Measurements from ENCODE around the gene TMEM240.
A peak's percentile ranks its signal among the peaks of the same experiment; 100 is the strongest.
"Not testable (repeated sequence)": the region's sequence is repeated elsewhere in the genome, so short reads cannot be mapped to it uniquely, and the experiment has no call there.

The TMEM240 gene

DNA sequence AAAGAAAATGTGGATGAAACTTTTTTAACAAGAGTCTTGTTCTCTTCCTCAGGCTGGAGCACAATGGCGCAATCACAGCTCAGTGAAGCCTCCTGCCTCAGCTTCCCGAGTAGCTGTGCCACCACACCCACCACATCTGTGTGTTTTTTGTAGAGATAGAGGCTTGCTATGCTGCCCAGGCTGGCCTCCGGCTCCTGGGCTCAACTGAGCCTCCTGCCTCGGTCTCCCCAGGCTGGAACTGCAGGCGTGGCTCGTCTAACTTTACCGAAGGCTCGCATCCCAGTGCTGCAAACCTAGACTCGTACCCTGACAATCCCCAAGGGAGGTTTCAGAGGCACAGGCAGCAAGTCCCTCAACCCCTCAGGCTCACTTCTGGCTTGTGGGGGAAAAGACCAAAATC is 19.8 kb upstream of the TMEM240 start:
- intact Hi-C loops (cut with DNase I), result no loop called here
- DNase-seq, result no peak

- intact Hi-C loops (cut with DNase I), result no loop called here
- DNase-seq, result no peak
Observed at GRCh38 chr1:1559066-1559465, 18.6 kb upstream of the TMEM240 start.

DNA sequence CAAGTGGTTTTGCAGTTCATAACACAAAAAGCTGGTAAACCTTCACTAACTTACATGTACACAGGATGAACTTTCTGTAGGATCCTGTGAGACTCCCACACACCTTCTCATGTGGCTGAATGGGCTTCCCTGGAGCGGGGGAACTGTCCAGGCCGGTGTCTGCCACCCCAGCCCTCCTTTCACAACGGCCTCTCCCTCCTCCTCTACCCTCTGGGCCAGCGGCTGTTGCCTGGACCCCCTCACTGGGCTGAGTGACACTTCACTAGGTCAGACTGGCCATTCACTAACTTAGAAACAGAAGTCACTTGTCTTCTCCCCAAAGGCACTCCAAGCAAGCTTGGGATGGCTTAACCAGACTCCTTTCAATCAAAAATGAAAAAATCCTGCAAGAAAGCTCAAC is 18.2 kb upstream of the TMEM240 start:
- intact Hi-C loops (cut with DNase I), result no loop called here
- no peak for DNase-seq

GRCh38 chr1:1557688-1558087 is 17.3 kb upstream of the TMEM240 start:
- DNase-seq; intact Hi-C loops (cut with DNase I): not testable (repeated sequence)

- intact Hi-C loops (cut with DNase I); DNase-seq: not testable (repeated sequence)
Observed at GRCh38 chr1:1556961-1557360, 16.5 kb upstream of the TMEM240 start.

- intact Hi-C loops (cut with DNase I), result no loop called here
- DNase-seq, result no peak
Observed at GRCh38 chr1:1556505-1556904, 16.1 kb upstream of the TMEM240 start.

DNA sequence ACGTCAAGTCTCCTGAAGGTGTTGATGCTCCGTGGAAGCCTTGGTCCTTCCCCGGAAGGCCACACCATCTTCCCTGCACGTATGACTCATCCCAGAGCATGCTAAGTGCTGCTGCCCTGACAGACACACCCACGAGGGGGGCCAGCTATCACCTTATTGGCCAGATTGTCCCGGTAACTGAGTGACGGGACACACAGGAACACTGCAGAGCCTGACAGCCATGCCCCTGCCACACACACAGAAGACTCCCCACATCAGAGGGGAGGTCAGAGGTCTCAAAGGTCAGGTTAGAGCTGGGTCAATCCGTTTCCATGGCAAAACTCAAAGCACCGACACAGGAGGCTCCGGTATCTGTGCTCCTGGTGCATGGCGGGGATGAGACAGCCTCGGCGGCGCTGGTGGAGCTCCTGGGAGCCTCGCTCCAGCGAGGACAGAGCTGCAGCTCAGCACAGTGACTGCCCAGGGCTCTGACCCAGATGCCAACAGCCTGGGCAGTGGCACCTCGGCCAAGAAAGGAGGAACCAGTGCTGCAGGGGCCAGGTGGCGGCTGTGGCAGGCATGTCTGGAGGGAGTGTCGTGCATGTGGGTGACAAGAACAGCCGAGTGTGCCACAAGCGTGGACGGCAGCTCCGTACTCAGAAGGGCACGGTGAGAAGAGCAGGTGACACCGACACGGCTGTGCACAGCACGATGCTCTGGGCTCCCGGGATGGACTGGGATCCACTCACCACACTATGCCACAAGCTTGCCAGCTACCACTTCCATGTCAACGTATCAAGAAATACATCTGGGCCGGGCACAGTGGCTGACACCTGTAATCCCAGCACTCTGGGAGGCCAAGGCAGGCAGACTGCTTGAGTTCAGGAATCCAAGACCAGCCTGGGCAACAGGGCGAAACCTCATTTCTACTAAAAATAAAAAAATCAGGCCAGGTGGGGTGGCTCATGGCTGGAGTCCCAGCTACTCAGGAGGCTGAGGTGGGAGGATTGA is 14.8 kb upstream of the TMEM240 start:
- intact Hi-C loops (cut with DNase I), result no loop called here

DNA sequence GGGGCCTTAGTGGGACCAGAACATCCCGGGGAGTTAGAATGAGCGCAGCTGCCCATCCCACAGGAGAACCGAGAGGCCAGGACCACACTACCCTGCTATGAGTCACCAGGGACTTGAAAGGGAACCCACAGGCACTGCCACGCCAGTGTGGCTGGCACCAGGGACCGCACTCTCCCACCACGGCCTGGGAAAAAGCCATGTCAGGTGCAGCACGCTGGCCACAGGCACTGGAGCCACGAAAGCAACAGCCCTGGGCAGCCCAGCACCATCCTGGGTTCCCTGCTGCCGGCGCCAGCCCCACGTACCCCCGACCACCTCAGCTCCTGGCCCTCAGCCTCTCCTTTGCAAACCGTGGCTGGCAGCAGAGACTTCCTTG is 14.1 kb upstream of the TMEM240 start:
- DNase-seq, result no peak
- intact Hi-C loops (cut with DNase I), result no loop called here

More for the DNA sequence above, 14.8 kb upstream of the TMEM240 start:
- DNase-seq, result peak in 2 of 42 donors; percentile 34 to 40

- intact Hi-C loops (cut with DNase I), result no loop called here
Observed at GRCh38 chr1:1553821-1554494, 13.5 kb upstream of the TMEM240 start.

GRCh38 chr1:1552263-1552639 is 11.8 kb upstream of the TMEM240 start:
- no peak for DNase-seq
- intact Hi-C loops (cut with DNase I), result no loop called here

More at GRCh38 chr1:1553821-1554494, 13.5 kb upstream of the TMEM240 start:
- no peak for DNase-seq

DNA sequence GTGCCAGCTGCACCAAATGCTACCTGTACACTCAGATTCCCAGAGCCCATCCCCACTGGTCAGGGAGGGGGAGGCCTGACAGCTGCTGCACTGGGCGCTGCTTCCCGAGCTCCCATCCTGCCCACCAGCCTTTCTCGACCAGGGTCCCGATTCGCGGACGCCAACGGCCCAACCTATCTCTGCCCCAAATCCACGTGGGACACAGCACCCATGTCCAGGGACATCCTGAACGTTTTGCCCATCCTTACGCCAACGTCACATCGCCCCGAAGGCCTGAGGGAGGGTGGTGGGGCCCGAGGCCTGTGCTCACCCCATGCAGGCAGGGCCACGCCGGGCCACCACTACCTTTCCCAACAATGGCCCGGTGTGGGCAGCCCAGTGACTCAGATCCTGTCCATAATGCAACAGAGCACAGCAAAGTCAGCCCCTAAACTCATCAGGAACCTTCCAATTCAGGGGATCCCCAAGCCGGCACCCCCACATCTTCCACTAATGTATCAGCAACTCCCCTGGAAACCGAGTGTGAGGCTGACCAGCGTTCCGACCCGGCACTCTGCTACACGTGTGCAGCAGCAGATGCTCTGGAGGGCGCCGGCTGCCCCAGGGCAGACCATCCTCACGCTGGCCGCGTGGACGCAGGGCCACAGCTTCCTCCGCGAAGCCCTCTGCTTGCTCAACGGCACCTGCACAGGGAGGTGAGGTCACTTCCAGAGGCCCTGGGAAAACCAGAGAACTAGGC is 11.3 kb upstream of the TMEM240 start:
- DNase-seq, result no peak
- intact Hi-C loops (cut with DNase I), result no loop called here

DNA sequence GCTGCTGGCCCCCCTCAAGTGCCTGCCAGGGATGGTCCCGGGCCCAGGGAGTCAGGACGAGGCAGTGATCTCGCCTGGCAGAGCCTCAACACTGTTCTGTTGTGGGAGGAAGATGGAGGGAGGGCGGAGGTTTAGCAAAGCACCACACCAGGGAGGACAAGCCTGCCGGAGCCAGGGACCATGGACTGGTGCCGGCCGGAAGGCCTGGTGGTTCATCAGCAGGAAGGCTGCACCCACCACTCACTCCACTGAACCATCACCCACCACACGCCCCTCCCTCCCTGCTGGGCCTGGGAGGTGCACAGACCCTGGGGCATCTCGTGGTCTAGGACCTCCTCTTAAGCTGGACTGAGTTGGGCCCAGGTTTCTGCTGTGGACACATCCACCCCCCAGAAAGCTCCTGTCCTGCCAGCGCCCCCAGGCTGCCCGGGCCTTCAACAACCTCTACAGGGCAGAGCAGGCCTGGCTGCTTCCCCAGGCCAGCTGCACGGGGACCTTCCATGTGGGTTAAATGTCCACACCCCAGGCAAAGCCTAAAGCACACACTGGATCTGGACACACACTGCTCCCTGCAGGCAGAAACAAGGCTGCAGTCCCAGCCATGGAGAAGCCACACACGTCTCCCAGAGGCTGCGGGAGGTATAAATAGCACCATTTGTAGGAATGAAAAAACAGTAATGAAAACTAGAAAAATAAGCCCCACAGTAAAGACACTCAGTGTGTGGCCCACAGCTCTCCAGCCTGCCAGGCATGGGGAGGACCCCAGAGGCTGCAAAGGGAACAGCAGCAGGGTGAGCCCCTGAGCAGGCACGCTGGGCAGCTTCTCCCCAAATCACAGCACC is 10.4 kb upstream of the TMEM240 start:
- intact Hi-C loops (cut with DNase I), result no loop called here
- DNase-seq, result peak in 12 of 42 donors; percentile 24 to 58 (median 41)

GRCh38 chr1:1550087-1550486 is 9.7 kb upstream of the TMEM240 start:
- no peak for DNase-seq
- intact Hi-C loops (cut with DNase I), result no loop called here

DNA sequence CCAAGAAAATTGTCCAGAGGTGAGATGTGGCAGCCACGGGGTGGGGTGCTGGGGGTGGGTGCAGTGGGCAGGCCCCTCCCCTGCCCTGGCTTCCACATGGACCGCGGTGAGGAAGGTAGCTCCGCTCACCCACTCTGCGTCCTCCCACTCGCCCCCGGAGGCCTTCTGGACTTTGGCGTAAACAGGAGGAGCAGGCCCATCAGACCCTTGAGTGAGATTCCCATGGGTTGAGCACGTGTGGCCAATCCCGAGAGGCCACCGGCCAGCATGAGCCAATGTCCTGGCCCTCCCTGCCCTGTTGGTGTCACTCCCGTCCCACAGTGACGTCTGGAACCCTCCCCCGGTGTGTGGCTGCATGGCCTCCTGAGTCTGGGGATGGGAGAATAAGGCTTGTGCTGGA is 8.2 kb upstream of the TMEM240 start:
- no peak for DNase-seq
- intact Hi-C loops (cut with DNase I), result no loop called here

GRCh38 chr1:1547476-1547875 is 7.1 kb upstream of the TMEM240 start:
- intact Hi-C loops (cut with DNase I), result no loop called here
- no peak for DNase-seq

GRCh38 chr1:1547011-1547410 is 6.6 kb upstream of the TMEM240 start:
- intact Hi-C loops (cut with DNase I), result no loop called here
- no peak for DNase-seq

DNA sequence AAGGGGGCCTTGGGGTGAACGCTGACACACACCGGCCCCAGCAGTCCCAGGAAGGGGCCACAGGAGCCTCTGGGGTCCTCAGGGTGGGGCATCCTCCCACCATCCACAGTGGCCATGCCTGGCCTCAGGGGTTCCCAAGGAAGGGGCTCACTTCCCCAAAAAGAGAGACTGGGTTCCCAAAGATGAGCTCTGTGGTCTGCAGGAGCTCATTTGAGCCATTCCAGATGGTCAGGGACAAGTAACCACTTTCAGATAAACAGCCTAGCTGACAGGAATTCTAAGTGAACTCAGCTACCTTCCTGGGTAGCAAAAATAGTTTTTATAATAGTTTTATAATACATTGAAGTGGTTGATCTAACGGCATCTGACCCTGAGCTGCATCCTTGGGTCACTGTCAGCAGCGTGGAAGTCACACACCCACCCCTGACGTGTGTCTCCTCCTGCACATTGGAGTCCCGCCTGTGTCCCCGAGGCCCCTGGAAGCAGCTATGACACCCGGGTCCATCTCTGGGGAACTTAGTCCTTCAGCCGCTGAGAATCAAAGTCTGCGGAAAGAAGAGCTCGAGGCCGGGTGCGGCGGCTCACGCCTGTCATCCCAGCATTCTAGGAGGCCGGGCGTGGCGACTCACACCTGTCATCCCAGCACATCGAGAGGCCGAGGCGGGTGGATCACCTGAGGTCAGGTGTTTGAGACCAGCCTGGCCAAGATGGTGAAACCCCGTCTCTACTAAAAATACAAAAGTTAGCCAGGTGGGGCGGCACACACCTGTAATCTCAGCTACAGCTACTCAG is 5.7 kb upstream of the TMEM240 start:
- intact Hi-C loops (cut with DNase I), result no loop called here

GRCh38 chr1:1544544-1544943 is 4.1 kb upstream of the TMEM240 start:
- intact Hi-C loops (cut with DNase I), result no loop called here

More for the DNA sequence above, 5.7 kb upstream of the TMEM240 start:
- no peak for DNase-seq

More at GRCh38 chr1:1544544-1544943, 4.1 kb upstream of the TMEM240 start:
- DNase-seq, result no peak

Measured in head of caudate nucleus (tissue), 42 donors.